Endothelial cell of umbilical vein (primary cell): ENCODE data around the gene GAL3ST3. TPM values are rescaled to one million over a fixed set of nuclear protein-coding genes. Genes with fewer than 3 reads are reported as not detected.

ENCODE experiments used
- BruUV-seq: library from RNA; stranded (reverse); fragments of 400-500 nt; replicated peaks from 2 replicates; lab custom pipeline; 2021; lab: Mats Ljungman, UMichigan
- CTCF ChIA-PET: fragments of 300-600, 350-600 bp; sonication (Branson Sonifier 250); formaldehyde crosslinking; loops from one replicate; lab custom pipeline; 2021; ENCODE audit warnings: antibody characterized with exemption, inconsistent platforms; lab: Charles Lee
- POLR2A ChIA-PET: fragments of 300-600, 350-600 bp; sonication (Branson Sonifier 250); formaldehyde crosslinking; loops from one replicate; lab custom pipeline; 2021; ENCODE audit warnings: antibody characterized with exemption, inconsistent platforms; lab: Charles Lee
- DNase-seq: peaks from one replicate; pipeline ENCODE4 v3.0.0-alpha.2; 2011; ENCODE audit warnings: low read depth, low spot score
- FAIRE-seq: peaks from 2 replicates; lab custom pipeline; 2011; peaks lifted over from hg19 to GRCh38; lab: Jason Lieb, UNC
- H2AFZ ChIP-seq: 2 replicates; pipeline ENCODE4 v1.6.0; 2012; ENCODE audit warnings: low read depth, low read length, control low read depth, inconsistent platforms
- H3K27ac ChIP-seq: 2 replicates; pipeline ENCODE4 v1.5.1; 2011; ENCODE audit warnings: low read depth, mild to moderate bottlenecking, control low read depth, low read length, moderate library complexity; ENCODE audit not compliant: insufficient read depth
- H3K27me3 ChIP-seq, 2 experiments: 2 replicates each; pipeline versions ENCODE4 v1.6.0 to v1.6.1; 2011; ENCODE audit warnings: low read length in 2 of 2, mixed read lengths in 1 of 2; ENCODE audit not compliant: control insufficient read depth in 2 of 2, insufficient read depth in 2 of 2
- H3K36me3 ChIP-seq, 2 experiments: 2 replicates in 1 of 2; 3 replicates in 1 of 2; pipeline ENCODE4 v1.5.1; 2011; ENCODE audit warnings: low read length in 2 of 2, mild to moderate bottlenecking in 1 of 2, moderate library complexity in 1 of 2; ENCODE audit not compliant: control insufficient read depth in 2 of 2, insufficient read depth in 2 of 2; ENCODE audit errors: extremely low read depth in 1 of 2
- H3K4me1 ChIP-seq: 3 replicates; pipeline ENCODE4 v1.5.1; 2011; ENCODE audit warnings: mild to moderate bottlenecking, low read length; ENCODE audit not compliant: control insufficient read depth, insufficient read depth; ENCODE audit errors: extremely low read depth
- H3K4me2 ChIP-seq: 2 replicates; pipeline ENCODE4 v1.6.1; 2011; ENCODE audit warnings: low read length, control low read depth, mixed read lengths; ENCODE audit not compliant: insufficient read depth
- H3K4me3 ChIP-seq, 3 experiments: fragments of 200-600 bp in 1 of 3; sonication (generic), shearing (Covaris generic) in 1 of 3; replicated peaks in 1 of 3; 2 replicates each; pipeline ENCODE4 v1.5.1; 2011 to 2016; ENCODE audit warnings: control low read depth in 3 of 3, low read length in 3 of 3, mild to moderate bottlenecking in 2 of 3, inconsistent platforms in 1 of 3, low read depth in 1 of 3, moderate library complexity in 1 of 3; ENCODE audit not compliant: insufficient read depth in 1 of 3
- H3K79me2 ChIP-seq: 2 replicates; pipeline ENCODE4 v1.6.0; 2012; ENCODE audit warnings: low read length, inconsistent platforms; ENCODE audit not compliant: control insufficient read depth, insufficient read depth
- H3K9ac ChIP-seq: replicated peaks from 2 replicates; pipeline ENCODE3; 2011; ENCODE audit warnings: low read length, control low read depth; ENCODE audit not compliant: insufficient read depth; ENCODE audit errors: extremely low read depth
- H3K9me1 ChIP-seq: replicated peaks from 3 replicates; pipeline ENCODE4 v1.6.0; 2011; ENCODE audit warnings: mild to moderate bottlenecking, low read length; ENCODE audit not compliant: control insufficient read depth, insufficient read depth; ENCODE audit errors: extremely low read depth
- H3K9me3 ChIP-seq: replicated peaks from 2 replicates; pipeline ENCODE4 v1.5.1; 2012; ENCODE audit warnings: low read length, inconsistent platforms; ENCODE audit not compliant: control insufficient read depth, insufficient read depth
- H4K20me1 ChIP-seq: replicated peaks from 2 replicates; pipeline ENCODE3; 2011; ENCODE audit warnings: mild to moderate bottlenecking, low read length; ENCODE audit not compliant: control insufficient read depth, insufficient read depth; ENCODE audit errors: extremely low read depth
- CTCF ChIP-seq, 2 donors: IDR thresholded peaks; 1 replicate in 1 of 2; 2 replicates in 1 of 2; pipeline ENCODE4 v1.5.1; 2011; ENCODE audit warnings: low read length in 2 of 2, mild to moderate bottlenecking in 2 of 2, moderate library complexity in 2 of 2, control low read depth in 1 of 2, inconsistent platforms in 1 of 2, low read depth in 1 of 2; ENCODE audit not compliant: insufficient read depth in 1 of 2; ENCODE audit errors: extremely low read depth in 1 of 2
- EZH2 ChIP-seq: IDR thresholded peaks from 2 replicates; pipeline ENCODE4 v1.6.1; 2012; ENCODE audit warnings: borderline replicate concordance, low read depth, mild to moderate bottlenecking, moderate library complexity, low read length, inconsistent platforms; ENCODE audit not compliant: severe bottlenecking
- FOS ChIP-seq: IDR thresholded peaks from 2 replicates; pipeline ENCODE4 v1.6.1; 2011; ENCODE audit warnings: mild to moderate bottlenecking, low read length, moderate library complexity, borderline replicate concordance; ENCODE audit not compliant: insufficient read depth
- GATA2 ChIP-seq: IDR thresholded peaks from 2 replicates; pipeline ENCODE4 v1.7.0; 2011; ENCODE audit warnings: low read depth, mild to moderate bottlenecking, moderate library complexity, mixed read lengths, low read length; ENCODE audit not compliant: insufficient read length, insufficient read depth
- JUN ChIP-seq: IDR thresholded peaks from 2 replicates; pipeline ENCODE4 v1.6.1; 2011; ENCODE audit warnings: borderline replicate concordance, low read depth; ENCODE audit not compliant: insufficient read length, insufficient read depth
- MYC ChIP-seq: IDR thresholded peaks from one replicate; pipeline ENCODE4 v1.6.1; 2011; ENCODE audit warnings: mild to moderate bottlenecking, low read depth, low read length
- POLR2A ChIP-seq: IDR thresholded peaks from 2 replicates; pipeline ENCODE4 v1.6.1; 2012; ENCODE audit warnings: low read depth, mild to moderate bottlenecking, control low read depth, low read length
- POLR2AphosphoS5 ChIP-seq: IDR thresholded peaks from 2 replicates; pipeline ENCODE4 v1.6.1; 2012; ENCODE audit warnings: low read depth, mild to moderate bottlenecking, control low read depth, low read length, moderate library complexity; ENCODE audit not compliant: insufficient read depth
- dilution Hi-C: fragments of 300-500 bp; cut with MboI; formaldehyde crosslinking; loops from one replicate; pipeline ENCODE4 v1.15.0; 2019; ENCODE audit warnings: low sequenced_read_pairs; ENCODE audit not compliant: extremely low pct_ligation_motif_present
- intact Hi-C: fragments of 100-400 bp; cut with micrococcal nuclease; formaldehyde crosslinking; loops from one replicate; pipeline ENCODE4 v1.10.0; 2022
- polyA plus RNA-seq, 4 experiments: library from polyadenylated mRNA; depleted of rRNA in 3 of 4; stranded (reverse) in 3 of 4; unstranded in 1 of 4; fragments of >200 nt; gene quantifications; 2 replicates each; pipeline versions ENCODE4 v1.2.1 to v1.2.3, GENCODE V29; 2011 to 2012; ENCODE audit warnings: missing spikeins in 1 of 4
- total RNA-seq: library from RNA; stranded (reverse); gene quantifications from 2 replicates; pipeline ENCODE4 v1.2.3, GENCODE V29; 2021
- TF ChIP-seq, protein P1 (sequence below): IDR thresholded peaks from 2 replicates; pipeline ENCODE4 v1.6.1; 2011; ENCODE audit not compliant: insufficient read depth, insufficient read length

The GAL3ST3 gene
- total and polyA plus RNA-seq, 2 donors (not counting 3 experiments of a cell fraction or from before 2014, with no cell fraction given): 0.15 TPM; not detected in 1

DNA sequence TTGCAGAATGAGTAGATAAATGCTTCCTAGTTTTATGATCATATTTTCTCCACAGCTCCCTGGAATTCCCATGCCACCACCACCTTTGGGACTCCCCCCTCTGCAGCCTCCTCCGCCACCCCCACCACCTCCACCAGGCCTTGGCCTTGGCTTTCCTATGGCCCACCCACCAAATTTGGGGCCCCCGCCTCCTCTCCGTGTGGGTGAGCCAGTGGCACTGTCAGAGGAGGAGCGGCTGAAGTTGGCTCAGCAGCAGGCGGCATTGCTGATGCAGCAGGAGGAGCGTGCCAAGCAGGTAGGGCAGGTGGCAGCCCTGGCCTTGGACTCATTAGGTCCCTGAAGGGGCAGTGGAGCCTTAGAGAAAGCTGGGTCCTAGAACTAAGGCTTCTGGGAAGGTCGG lies 6.1 kb upstream of the GAL3ST3 start:
- Histone ChIP-seq H4K20me1 (no peaks in the 10 kb centered on the region), H3K79me2 (peaks cover 28% of the 10 kb centered on the region), H3K27ac (no peak overlapping the region), H3K9me1 (no peaks in the 10 kb centered on the region), H3K4me1 (peaks cover 14% of the 10 kb centered on the region), H3K36me3 (peaks cover 30 to 44% of the 10 kb centered on the region in 2 experiments), H3K4me2 (no peak overlapping the region), H3K9ac (no peak overlapping the region), H3K9me3 (no peaks in the 10 kb centered on the region), H2AFZ (no peak overlapping the region), H3K4me3 (no peak overlapping the region), H3K27me3 (no peaks in the 10 kb centered on the region)
- intact Hi-C loops (no loop called here), dilution Hi-C loops (no loop called here)
- TF ChIP-seq POLR2A: no peak
- TF ChIP-seq EZH2: no peak
- no peak for TF ChIP-seq GATA2
- TF ChIP-seq FOS: no peak
- no peak for TF ChIP-seq JUN
- no peak for TF ChIP-seq CTCF (IDR thresholded peaks at IDR 0.05; ENCODE audit: extremely low read depth in 1 of 2, insufficient read depth in 1 of 2, low read depth in 1 of 2, low read length in 2 of 2)
- no peak for TF ChIP-seq POLR2AphosphoS5
- no peak for TF ChIP-seq MYC
- TF ChIP-seq, protein P1, sequence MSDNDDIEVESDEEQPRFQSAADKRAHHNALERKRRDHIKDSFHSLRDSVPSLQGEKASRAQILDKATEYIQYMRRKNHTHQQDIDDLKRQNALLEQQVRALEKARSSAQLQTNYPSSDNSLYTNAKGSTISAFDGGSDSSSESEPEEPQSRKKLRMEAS: no peak
- ChIA-PET CTCF (interaction anchor here (2.2 kb wide), 1 partner anchor 10 kb away, joined by 9 read pairs; no protein-coding TSS in a partner anchor), POLR2A (no interaction called here)
- DNase-seq: no peak
- FAIRE-seq: no peak
- no TSS peak for BruUV-seq
